Breast epithelium (tissue), 4 donors: ENCODE measurements around the gene PRPF4. TPM values are rescaled to one million over a fixed set of nuclear protein-coding genes. Genes with fewer than 3 reads are reported as not detected.

ENCODE experiments used
- DNase-seq, 2 donors: peaks; one replicate each; pipeline ENCODE4 v3.0.0-alpha.2; 2019; ENCODE audit warnings: low spot score in 2 of 2
- H3K27ac ChIP-seq, 2 donors: fragments of 200-600 bp; sonication (generic) in 1 of 2; one replicate each; pipeline ENCODE4 v1.5.1; 2016 to 2019; ENCODE audit warnings: mild to moderate bottlenecking in 1 of 2
- H3K27me3 ChIP-seq, 2 donors: fragments of 200-600 bp; sonication (generic) in 1 of 2; one replicate each; pipeline versions ENCODE4 v1.5.1 to v1.6.0; 2017 to 2019; ENCODE audit warnings: control low read depth in 1 of 2, mild to moderate bottlenecking in 1 of 2
- H3K36me3 ChIP-seq: fragments of 200-600 bp; one replicate; pipeline ENCODE4 v1.5.1; 2019
- H3K4me1 ChIP-seq, 2 donors: fragments of 200-600 bp; sonication (generic); one replicate each; pipeline ENCODE4 v1.5.1; 2016 to 2019; ENCODE audit warnings: control low read depth in 1 of 2
- H3K4me3 ChIP-seq, 3 donors: fragments of 200-600 bp; sonication (generic); 1 replicate in 2 of 3; 2 replicates in 1 of 3; pipeline ENCODE4 v1.5.1; 2016 to 2019; ENCODE audit warnings: mild to moderate bottlenecking in 3 of 3, moderate library complexity in 2 of 3
- H3K9me3 ChIP-seq, 2 donors: fragments of 200-600 bp; sonication (generic) in 1 of 2; one replicate each; pipeline ENCODE4 v1.5.1; 2016 to 2019; ENCODE audit warnings: control low read depth in 1 of 2
- CTCF ChIP-seq, 3 donors: fragments of 450-650 bp; IDR thresholded peaks; one replicate each; pipeline ENCODE4 v1.5.1; 2016 to 2017; ENCODE audit warnings: antibody characterized with exemption in 3 of 3, mild to moderate bottlenecking in 3 of 3, moderate library complexity in 3 of 3
- POLR2A ChIP-seq: fragments of 450-650 bp; IDR thresholded peaks from one replicate; pipeline ENCODE4 v1.6.1; 2016; ENCODE audit warnings: antibody characterized with exemption, mild to moderate bottlenecking, moderate library complexity
- POLR2AphosphoS5 ChIP-seq, 3 donors: sonication (generic); formaldehyde crosslinking; IDR thresholded peaks; one replicate each; pipeline ENCODE4 v1.6.1; 2017; ENCODE audit warnings: antibody characterized with exemption in 3 of 3
- intact Hi-C: fragments of 100-400 bp; cut with DNase I; formaldehyde crosslinking; loops from one replicate; pipeline ENCODE4 v1.15.1; 2023; ENCODE audit warnings: low total_unique reads
- total RNA-seq, 3 donors: library from RNA; depleted of rRNA; stranded (reverse); fragments of >200 nt; gene quantifications; one replicate each; pipeline ENCODE4 v1.1.0, GENCODE V29; 2016

Gene PRPF4
- total RNA-seq, 3 donors from 2014 or later, result 14.2 to 23.1 (median 18.4) TPM

DNA sequence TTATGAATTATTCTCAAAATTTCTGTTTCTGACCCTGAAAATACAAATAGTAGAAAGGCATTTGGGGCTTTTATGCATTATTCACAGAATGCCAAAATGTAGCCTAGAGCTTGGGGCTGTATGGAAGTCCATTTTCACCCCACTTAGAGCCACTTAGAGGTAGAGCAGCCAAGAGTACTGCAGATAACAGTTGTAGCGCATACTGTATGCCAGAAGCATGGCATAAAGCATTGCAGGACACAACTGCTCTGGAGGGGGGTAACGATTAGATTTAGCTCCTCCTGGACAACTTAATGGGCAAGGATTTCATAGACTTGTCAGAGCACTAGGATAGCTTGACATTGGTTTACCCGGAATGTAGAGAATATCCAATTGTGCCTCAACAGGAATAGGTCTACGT lies 38.4 kb upstream of the PRPF4 start:
- no peak for TF ChIP-seq CTCF (IDR thresholded peaks at IDR 0.05)
- no peak for TF ChIP-seq POLR2AphosphoS5 (IDR thresholded peaks at IDR 0.05)
- no peak for TF ChIP-seq POLR2A
- Histone ChIP-seq H3K9me3 (no peaks in the 10 kb centered on the region), H3K27ac (no peak overlapping the region)

GRCh38 chr9:113238202-113238858 lies 37.1 kb upstream of the PRPF4 start:
- H3K36me3 ChIP-seq, result no peaks in the 10 kb centered on the region
- H3K4me3 ChIP-seq, result no peak overlapping the region
- intact Hi-C loops, result no loop called here
- no peak for DNase-seq
- TF ChIP-seq CTCF (IDR thresholded peaks at IDR 0.05) (no peak), POLR2AphosphoS5 (IDR thresholded peaks at IDR 0.05) (no peak), POLR2A (no peak)
- no peaks in the 10 kb centered on the region for H3K27me3 ChIP-seq
- no peaks in the 10 kb centered on the region for H3K9me3 ChIP-seq
- H3K27ac ChIP-seq, result no peak overlapping the region
- no peaks in the 10 kb centered on the region for H3K4me1 ChIP-seq

More for the DNA sequence above, 38.4 kb upstream of the PRPF4 start:
- intact Hi-C loops, result no loop called here
- Histone ChIP-seq H3K27me3 (no peaks in the 10 kb centered on the region), H3K36me3 (no peaks in the 10 kb centered on the region), H3K4me3 (no peak overlapping the region), H3K4me1 (peaks cover 0 to 6% of the 10 kb centered on the region in 2 donors)
- no peak for DNase-seq

DNA sequence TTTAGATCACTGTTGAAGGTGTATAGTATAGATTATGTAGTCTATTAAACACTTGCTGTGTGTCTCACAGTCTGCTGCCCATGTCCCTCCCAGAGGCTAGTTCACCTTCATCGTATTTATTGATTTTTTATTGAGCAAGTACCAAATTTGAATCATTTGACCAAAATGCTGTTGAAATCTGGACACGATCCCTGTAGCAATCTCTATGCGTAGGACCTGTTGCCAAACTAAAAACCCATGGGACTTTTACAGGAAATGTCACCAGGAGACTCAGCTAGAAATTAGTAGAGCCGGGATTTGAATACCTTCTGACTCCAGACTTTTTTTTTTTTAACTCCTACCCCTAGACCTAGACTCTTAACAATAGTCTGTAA lies 36.6 kb upstream of the PRPF4 start:
- no peak for TF ChIP-seq POLR2A
- no peak for TF ChIP-seq POLR2AphosphoS5 (IDR thresholded peaks at IDR 0.05)
- no peak for TF ChIP-seq CTCF (IDR thresholded peaks at IDR 0.05)
- H3K9me3 ChIP-seq, result no peaks in the 10 kb centered on the region
- H3K27me3 ChIP-seq, result no peaks in the 10 kb centered on the region
- H3K4me1 ChIP-seq, result no peaks in the 10 kb centered on the region
- no peak for DNase-seq
- H3K27ac ChIP-seq, result no peak overlapping the region
- intact Hi-C loops, result no loop called here
- no peaks in the 10 kb centered on the region for H3K36me3 ChIP-seq
- H3K4me3 ChIP-seq, result no peak overlapping the region

DNA sequence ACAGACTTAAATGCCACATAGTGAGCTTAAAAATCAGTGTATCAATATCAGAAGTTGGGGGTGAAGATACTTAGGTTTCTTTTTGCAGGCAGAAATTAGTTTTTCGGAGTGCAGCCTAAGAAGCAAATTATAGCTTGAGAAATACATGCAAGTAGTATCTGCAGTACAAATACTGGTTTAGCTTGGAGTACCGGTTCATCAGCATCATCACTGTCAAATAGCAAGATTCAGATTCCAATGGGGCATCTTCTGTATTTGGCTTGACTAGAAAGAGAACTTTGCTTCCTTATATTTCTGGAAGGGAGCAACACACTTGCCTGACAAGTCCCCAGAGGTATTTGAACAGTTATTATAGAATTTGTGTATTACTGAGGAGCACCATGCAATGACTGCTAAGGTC lies 34.3 kb upstream of the PRPF4 start:
- Histone ChIP-seq H3K4me3 (no peak overlapping the region), H3K4me1 (no peaks in the 10 kb centered on the region)

More for the DNA sequence above, 34.3 kb upstream of the PRPF4 start:
- intact Hi-C loops, result no loop called here
- no peaks in the 10 kb centered on the region for H3K36me3 ChIP-seq
- no peak for DNase-seq
- no peak overlapping the region for H3K27ac ChIP-seq
- no peaks in the 10 kb centered on the region for H3K27me3 ChIP-seq
- TF ChIP-seq POLR2AphosphoS5 (IDR thresholded peaks at IDR 0.05) (no peak), CTCF (IDR thresholded peaks at IDR 0.05) (no peak), POLR2A (no peak)
- H3K9me3 ChIP-seq, result no peaks in the 10 kb centered on the region
